ENCODE results near the gene NOG. TPM values are rescaled to one million over a fixed set of nuclear protein-coding genes. Genes with fewer than 3 reads are reported as not detected.

NOG gene
- total RNA-seq, 4 donors from 2014 or later, result 2.9 to 6.7 (median 3.1) TPM

- in situ Hi-C loops (cut with MboI; ENCODE audit: low sequenced_read_pairs in 4 of 4), result loop anchor here in 2 of 4 donors (10.0 to 25.0 kb wide), 2 partner anchors 117 to 365 kb away; partner anchors contain the start of gene COIL (in 1 of the 2)
- ATAC-seq (no peak), DNase-seq (no peak)
- Histone ChIP-seq H3K4me1 (peaks cover 15 to 29% of the 10 kb centered on the region in 2 donors), H3K27ac (peak overlapping the region in 1 of 4 donors; percentile 84), H3K36me3 (no peaks in the 10 kb centered on the region), H3K9me3 (no peaks in the 10 kb centered on the region), H3K27me3 (peaks cover 0 to 22% (median 8%) of the 10 kb centered on the region in 3 donors), H3K4me3 (peak overlapping the region; percentile 44 to 67 (median 54))
- intact Hi-C loops (cut with DNase I; ENCODE audit: low total_unique reads), result loop anchor here (10.0 kb wide), 2 partner anchors 377 to 1333 kb away; partner anchors contain the start of genes HLF and SCPEP1
- TF ChIP-seq, protein P1, sequence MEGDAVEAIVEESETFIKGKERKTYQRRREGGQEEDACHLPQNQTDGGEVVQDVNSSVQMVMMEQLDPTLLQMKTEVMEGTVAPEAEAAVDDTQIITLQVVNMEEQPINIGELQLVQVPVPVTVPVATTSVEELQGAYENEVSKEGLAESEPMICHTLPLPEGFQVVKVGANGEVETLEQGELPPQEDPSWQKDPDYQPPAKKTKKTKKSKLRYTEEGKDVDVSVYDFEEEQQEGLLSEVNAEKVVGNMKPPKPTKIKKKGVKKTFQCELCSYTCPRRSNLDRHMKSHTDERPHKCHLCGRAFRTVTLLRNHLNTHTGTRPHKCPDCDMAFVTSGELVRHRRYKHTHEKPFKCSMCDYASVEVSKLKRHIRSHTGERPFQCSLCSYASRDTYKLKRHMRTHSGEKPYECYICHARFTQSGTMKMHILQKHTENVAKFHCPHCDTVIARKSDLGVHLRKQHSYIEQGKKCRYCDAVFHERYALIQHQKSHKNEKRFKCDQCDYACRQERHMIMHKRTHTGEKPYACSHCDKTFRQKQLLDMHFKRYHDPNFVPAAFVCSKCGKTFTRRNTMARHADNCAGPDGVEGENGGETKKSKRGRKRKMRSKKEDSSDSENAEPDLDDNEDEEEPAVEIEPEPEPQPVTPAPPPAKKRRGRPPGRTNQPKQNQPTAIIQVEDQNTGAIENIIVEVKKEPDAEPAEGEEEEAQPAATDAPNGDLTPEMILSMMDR (IDR thresholded peaks at IDR 0.05 in 4 of 5, conservative IDR thresholded peaks at IDR 0.05 in 1 of 5), result no peak
- TF ChIP-seq POLR2A (IDR thresholded peaks at IDR 0.05), result no peak
These were observed 4.0 kb downstream of the NOG start for GRCh38 chr17:56597495-56597990.

DNA sequence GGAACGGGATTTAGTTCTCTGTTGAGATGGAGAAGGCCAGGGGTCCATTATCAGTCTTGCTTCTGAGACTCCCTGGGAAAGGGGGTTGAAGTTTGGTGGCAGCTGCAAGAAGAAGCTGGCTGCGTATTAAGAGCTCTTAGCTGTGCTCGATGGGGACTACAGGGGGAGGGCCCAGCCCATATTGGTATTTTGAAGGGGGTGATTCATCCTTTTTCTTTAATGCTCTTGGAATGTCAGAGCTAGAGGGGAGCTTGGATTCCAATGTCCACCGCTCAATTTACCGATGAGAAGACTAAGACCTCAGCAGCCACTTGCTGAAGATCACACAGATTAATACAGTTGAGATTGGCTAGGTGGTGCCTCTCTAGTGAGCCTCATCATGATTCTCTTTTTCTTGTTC lies 5.0 kb downstream of the NOG start:
- H3K27ac ChIP-seq, result no peak overlapping the region
- DNase-seq (no peak), ATAC-seq (no peak)
- in situ Hi-C loops (cut with MboI; ENCODE audit: low sequenced_read_pairs in 4 of 4), result loop anchor here in 2 of 4 donors (10.0 to 25.0 kb wide), 2 partner anchors 116 to 364 kb away; partner anchors contain the start of gene COIL (in 1 of the 2)
- H3K27me3 ChIP-seq, result peaks cover 0 to 22% (median 8%) of the 10 kb centered on the region in 3 donors
- H3K4me1 ChIP-seq, result peaks cover 15 to 29% of the 10 kb centered on the region in 2 donors
- TF ChIP-seq POLR2A (IDR thresholded peaks at IDR 0.05), result no peak
- TF ChIP-seq, protein P1 (IDR thresholded peaks at IDR 0.05 in 4 of 5, conservative IDR thresholded peaks at IDR 0.05 in 1 of 5), result no peak
- no peak overlapping the region for H3K4me3 ChIP-seq
- intact Hi-C loops (cut with DNase I; ENCODE audit: low total_unique reads), result loop anchor here (10.0 kb wide), 2 partner anchors 376 to 1334 kb away; partner anchors contain the start of genes HLF and SCPEP1
- H3K36me3 ChIP-seq, result no peaks in the 10 kb centered on the region
- no peaks in the 10 kb centered on the region for H3K9me3 ChIP-seq

DNA sequence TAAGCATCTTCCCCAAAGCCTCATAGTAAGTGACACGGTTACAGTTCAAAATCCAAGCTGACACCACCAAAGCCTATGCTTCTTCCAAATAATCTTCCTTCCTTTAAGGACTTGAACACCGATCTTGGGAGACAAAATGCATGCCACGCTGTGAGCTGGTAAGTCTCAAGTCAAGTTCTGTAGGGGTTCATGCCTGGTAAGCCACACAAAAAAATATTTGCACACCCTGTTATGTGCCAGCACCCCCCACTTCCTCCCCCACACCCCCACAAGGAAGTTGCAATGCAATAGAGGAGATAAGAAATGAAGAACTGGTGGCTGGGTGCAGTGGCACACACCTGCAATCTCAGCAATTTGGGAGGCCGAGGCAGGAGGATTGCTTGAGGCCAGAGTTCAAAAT lies 5.6 kb downstream of the NOG start:
- no peak overlapping the region for H3K4me3 ChIP-seq
- H3K36me3 ChIP-seq, result no peaks in the 10 kb centered on the region
- TF ChIP-seq, protein P1 (IDR thresholded peaks at IDR 0.05 in 4 of 5, conservative IDR thresholded peaks at IDR 0.05 in 1 of 5), result no peak
- TF ChIP-seq POLR2A (IDR thresholded peaks at IDR 0.05), result no peak
- peaks cover 0 to 22% (median 8%) of the 10 kb centered on the region in 3 donors for H3K27me3 ChIP-seq
- H3K4me1 ChIP-seq, result peaks cover 15 to 29% of the 10 kb centered on the region in 2 donors
- in situ Hi-C loops (cut with MboI; ENCODE audit: low sequenced_read_pairs in 4 of 4) (loop anchor here in 2 of 4 donors (10.0 to 25.0 kb wide), 2 partner anchors 116 to 363 kb away; partner anchors contain the start of gene COIL (in 1 of the 2)), intact Hi-C loops (cut with DNase I; ENCODE audit: low total_unique reads) (loop anchor here (10.0 kb wide), 2 partner anchors 376 to 1334 kb away; partner anchors contain the start of genes HLF and SCPEP1)
- no peaks in the 10 kb centered on the region for H3K9me3 ChIP-seq
- no peak overlapping the region for H3K27ac ChIP-seq
- DNase-seq, result no peak
- no peak for ATAC-seq

DNA sequence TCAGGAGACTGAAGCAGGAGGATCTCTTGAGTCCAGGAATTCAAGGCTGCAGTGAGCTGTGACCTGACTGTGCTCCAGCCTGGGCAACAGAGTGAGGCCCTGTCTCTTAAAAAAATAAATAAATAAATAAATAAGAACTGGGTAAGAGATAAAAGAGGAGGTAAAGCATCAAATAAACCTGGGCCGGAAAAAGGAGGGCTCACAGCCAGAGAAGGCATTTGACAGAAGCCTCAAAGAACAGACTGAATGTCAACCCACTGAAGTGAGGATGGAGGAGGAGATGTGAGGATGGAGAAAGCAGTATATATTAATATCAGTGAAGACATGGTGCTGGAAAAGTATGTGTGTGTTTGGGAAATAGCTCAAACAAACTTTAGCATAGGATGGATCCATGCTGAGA lies 6.1 kb downstream of the NOG start:
- no peak for DNase-seq
- TF ChIP-seq POLR2A (IDR thresholded peaks at IDR 0.05), result no peak
- TF ChIP-seq, protein P1 (IDR thresholded peaks at IDR 0.05 in 4 of 5, conservative IDR thresholded peaks at IDR 0.05 in 1 of 5), result no peak
- in situ Hi-C loops (cut with MboI; ENCODE audit: low sequenced_read_pairs in 4 of 4), result loop anchor here in 2 of 4 donors (10.0 to 25.0 kb wide), 2 partner anchors 115 to 363 kb away; partner anchors contain the start of gene COIL (in 1 of the 2)
- H3K4me1 ChIP-seq, result peaks cover 15 to 25% of the 10 kb centered on the region in 2 donors
- H3K27ac ChIP-seq, result no peak overlapping the region
- intact Hi-C loops (cut with DNase I; ENCODE audit: low total_unique reads), result loop anchor here (10.0 kb wide), 2 partner anchors 375 to 1335 kb away; partner anchors contain the start of genes HLF and SCPEP1
- no peaks in the 10 kb centered on the region for H3K36me3 ChIP-seq
- H3K27me3 ChIP-seq, result peaks cover 0 to 22% (median 8%) of the 10 kb centered on the region in 3 donors
- H3K4me3 ChIP-seq, result no peak overlapping the region
- no peak for ATAC-seq
- H3K9me3 ChIP-seq, result no peaks in the 10 kb centered on the region
